ENCODE measurements around the gene PARN. TPM values are rescaled to one million over a fixed set of nuclear protein-coding genes. Genes with fewer than 3 reads are reported as not detected.

Gene PARN
- polyA plus RNA-seq, 4 donors, result 32.7 to 39.3 (median 34.5) TPM

DNA sequence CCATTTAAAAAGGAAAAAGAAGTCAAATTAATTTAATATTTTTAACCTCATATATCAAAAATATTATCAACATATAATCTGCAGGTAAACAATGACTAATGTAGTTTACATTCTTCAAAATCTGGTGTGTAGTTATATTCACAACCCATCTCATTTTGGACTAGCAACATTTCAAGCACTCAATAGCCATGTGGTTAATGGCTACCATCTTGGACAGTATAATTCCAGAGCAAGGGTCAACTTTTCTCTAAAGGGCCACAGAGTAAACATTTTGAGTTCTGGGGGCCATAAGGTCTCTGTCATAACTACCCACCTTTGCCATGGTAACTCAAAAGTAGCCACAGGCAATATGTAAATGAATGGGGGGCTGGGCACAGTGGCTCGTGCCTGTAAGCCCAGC, 153.9 kb downstream of the PARN start:
- no peak for DNase-seq (ENCODE audit: low read depth in 4 of 4, low spot score in 3 of 4)

DNA sequence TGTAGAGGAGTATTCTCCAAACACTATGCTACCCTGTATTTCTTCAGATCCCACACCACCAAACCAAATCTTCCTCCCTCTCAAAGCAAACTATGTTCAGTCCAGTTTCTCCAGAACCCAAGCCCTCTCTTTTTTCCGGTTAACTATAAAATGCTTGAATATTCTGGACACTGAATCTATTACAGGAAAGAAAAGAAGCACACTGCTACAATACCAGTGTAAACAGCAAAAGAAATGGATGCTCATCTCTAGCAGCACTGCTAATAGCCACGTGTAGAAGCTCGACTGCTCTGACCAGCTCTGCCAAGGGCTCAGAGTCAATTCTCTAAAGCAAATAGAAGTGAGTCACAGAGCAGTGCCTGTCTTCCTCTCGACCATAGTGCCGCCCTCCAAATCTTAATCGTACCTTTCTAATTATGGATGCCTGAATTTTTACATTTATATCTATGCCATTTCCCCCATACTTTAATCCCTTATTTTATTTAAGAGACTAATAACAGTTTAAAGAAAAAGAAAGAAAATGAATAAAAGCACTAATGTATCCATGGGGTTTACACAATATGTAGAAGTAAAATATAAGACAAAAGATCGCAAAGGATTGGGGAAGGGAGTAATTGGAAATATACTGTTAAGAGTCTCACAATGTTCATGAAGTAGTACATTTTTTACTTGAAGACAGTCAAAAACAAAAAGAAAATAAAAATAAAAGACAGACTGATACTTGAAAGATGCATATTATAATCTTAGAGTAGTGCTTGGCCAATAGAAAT, 154.5 kb downstream of the PARN start:
- no peak for DNase-seq (ENCODE audit: low read depth in 4 of 4, low spot score in 3 of 4)

DNA sequence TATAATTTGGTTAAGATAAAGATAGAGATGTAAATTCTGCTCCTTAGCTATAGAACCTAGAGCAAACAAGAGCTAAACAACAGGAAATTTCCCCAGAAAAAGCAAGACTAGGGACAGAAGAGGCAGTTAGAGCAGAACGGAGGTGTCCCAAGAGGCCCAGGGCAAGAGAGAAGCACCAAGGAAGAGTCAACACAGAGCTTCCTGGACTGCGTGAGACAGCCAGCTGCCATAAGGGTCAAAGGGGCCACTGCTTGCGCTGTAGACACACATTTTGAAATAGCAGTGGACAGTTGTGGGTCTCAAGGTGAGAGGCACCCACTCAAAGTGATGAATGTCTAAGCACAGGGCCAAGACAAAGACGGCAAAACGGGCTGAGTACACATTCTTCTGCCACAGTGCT, 156.6 kb downstream of the PARN start:
- DNase-seq (ENCODE audit: low read depth in 4 of 4, low spot score in 3 of 4), result no peak

DNA sequence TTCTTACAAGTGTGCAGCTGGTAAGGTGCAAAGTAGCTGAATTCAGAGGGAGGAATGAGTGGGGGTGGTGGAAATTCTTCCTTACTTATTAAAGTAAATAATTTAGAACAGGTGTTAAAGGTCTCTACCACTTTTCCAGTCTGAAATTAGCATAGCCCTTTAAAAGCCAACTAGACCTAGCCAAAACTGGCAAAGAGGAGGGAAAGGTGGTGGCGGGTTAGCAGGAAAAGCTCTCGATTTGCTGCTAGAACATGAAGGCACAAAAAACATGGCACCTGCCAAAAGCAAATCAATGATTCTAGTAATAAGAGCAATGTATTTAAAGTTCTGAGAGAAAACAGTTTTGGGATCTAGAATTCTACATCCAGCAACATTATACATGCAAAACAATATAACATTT, 157.7 kb downstream of the PARN start:
- DNase-seq (ENCODE audit: low read depth in 4 of 4, low spot score in 3 of 4), result no peak

GRCh38 chr16:14470788-14471187, 159.3 kb downstream of the PARN start:
- DNase-seq (ENCODE audit: low read depth in 4 of 4, low spot score in 3 of 4), result no peak

- no peak for DNase-seq (ENCODE audit: low read depth in 4 of 4, low spot score in 3 of 4)
Observed at GRCh38 chr16:14465799-14466198, 164.3 kb downstream of the PARN start.

- no peak for DNase-seq (ENCODE audit: low read depth in 4 of 4, low spot score in 3 of 4)
Observed at GRCh38 chr16:14464796-14465195, 165.3 kb downstream of the PARN start.

DNA sequence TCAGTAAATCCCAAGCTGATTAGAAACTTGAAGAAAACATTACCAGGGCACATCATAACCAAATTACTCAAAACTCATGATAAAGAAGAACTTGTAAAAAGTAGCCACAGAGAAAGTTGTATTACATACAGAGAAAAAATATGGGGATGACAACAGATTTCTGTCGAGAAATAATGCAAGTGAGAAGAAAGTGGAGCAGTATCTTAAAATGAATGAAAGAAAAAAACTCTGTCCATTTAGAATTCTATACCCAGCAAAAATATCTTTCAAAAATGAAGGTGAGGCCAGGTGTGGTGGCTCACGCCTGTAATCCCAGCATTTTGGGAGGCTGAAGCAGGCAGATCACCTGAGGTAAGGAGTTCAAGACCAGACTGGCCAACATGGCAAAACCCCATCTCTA, 165.9 kb downstream of the PARN start:
- DNase-seq (ENCODE audit: low read depth in 4 of 4, low spot score in 3 of 4), result no peak

GRCh38 chr16:14462811-14463210, 167.2 kb downstream of the PARN start:
- no peak for DNase-seq (ENCODE audit: low read depth in 4 of 4, low spot score in 3 of 4)

GRCh38 chr16:14460726-14461125, 169.3 kb downstream of the PARN start:
- no peak for DNase-seq (ENCODE audit: low read depth in 4 of 4, low spot score in 3 of 4)

GRCh38 chr16:14458576-14458975, 171.5 kb downstream of the PARN start:
- no peak for DNase-seq (ENCODE audit: low read depth in 4 of 4, low spot score in 3 of 4)

DNA sequence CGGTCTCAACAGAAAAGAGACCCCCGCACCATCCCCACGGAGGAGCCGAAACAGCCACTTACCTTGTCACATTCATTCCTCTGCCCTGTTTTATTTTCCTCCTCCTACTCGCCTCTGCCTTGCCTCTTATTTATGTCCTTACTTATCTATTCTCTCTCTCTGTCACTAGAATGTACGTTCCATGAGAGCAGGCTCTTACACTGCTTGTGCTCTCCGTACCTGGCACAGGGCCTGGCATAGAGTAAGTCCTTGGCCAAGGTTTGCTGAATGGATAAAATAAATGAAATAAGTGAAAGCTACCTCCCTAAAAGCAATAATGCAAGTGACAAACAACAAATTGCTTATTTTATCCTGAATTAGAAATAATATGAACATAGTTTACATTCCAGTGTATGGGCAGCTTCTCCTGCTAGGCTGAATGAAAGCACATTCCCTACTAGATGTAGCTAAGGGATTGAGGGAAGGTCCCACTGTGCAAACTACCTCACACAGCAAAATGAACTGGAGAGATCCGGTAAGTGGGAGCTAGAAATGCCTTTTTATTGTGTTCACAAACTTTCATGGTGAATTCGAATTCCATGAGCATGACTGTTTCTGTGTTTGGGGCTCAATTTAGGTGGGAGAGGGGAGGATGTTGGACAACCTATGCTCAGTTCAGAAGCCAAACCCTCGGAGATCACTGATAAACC, 173.1 kb downstream of the PARN start:
- no peak for DNase-seq (ENCODE audit: low read depth in 4 of 4, low spot score in 3 of 4)

- DNase-seq (ENCODE audit: low read depth in 4 of 4, low spot score in 3 of 4), result no peak
Observed at GRCh38 chr16:14455573-14455972, 174.5 kb downstream of the PARN start.

- DNase-seq (ENCODE audit: low read depth in 4 of 4, low spot score in 3 of 4), result no peak
Observed at GRCh38 chr16:14454391-14454790, 175.7 kb downstream of the PARN start.

DNA sequence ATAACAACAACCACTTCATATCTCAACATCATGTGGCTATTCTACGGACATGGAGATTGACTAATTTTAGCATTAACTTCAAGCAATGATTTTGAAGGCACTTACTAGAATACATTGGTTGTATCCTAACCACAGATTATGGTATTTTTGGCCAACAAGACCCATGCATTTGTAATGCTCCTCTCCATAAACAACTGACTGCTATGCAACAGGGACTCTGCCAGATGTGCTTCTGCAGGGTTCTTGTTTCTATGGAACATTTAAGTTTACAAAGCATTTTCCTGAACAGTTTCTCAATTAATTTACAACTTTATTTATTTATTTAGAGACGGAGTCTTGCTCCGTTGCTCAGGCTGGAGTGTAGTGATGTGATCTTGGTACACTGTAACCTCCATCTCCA, 178.0 kb downstream of the PARN start:
- no peak for DNase-seq (ENCODE audit: low read depth in 4 of 4, low spot score in 3 of 4)

GRCh38 chr16:14450846-14451245, 179.2 kb downstream of the PARN start:
- DNase-seq (ENCODE audit: low read depth in 4 of 4, low spot score in 3 of 4), result no peak

DNA sequence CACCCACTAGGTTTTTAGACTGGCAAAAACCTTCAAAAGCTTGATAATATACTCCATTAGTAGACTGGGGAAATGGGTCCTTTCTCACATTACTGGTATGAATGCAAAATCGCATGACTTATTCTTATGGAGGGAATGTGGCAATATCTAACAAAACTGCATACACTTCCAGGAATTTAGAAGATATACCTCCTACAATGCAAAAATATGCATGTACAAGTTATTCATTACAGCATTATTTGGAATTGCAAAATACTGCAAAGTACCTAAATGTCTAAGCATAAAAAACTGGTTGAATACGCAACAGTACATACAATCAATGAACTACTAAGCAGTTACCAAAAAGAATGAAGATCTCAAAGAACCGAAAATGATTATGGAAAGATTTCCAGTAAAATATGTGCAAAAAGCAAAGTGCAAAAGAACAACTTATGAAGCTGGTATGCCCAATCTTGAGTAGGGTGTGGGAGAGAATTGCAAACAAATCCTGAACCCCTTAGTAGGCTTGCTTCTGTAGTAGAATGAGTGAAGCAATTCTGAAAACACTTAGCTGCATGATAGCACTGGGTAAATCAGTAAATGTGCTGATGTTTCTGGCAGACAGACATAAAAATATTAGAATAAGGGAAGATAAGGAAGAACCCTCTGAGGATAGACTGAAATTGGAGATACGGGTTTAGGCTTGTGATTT, 180.1 kb downstream of the PARN start:
- no peak for DNase-seq (ENCODE audit: low read depth in 4 of 4, low spot score in 3 of 4)

DNA sequence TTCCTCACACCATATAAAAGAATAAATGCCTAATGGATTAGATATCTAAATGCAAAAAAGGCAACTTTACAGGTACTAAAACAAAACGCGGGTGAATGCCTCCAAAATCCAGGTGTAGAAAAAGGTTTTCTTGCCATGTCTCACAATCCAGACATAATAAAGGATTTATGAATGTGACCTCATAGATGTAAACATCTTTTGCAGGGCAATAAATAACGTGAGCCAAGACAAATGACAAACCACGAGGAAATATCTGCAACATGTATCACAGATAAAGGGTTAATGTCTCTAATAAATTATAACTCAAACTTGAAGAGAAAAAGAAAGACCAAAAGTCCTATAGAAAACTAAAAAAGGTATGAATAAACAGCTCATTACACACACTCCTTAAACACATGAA, 180.7 kb downstream of the PARN start:
- no peak for DNase-seq (ENCODE audit: low read depth in 4 of 4, low spot score in 3 of 4)

GRCh38 chr16:14448879-14449278, 181.2 kb downstream of the PARN start:
- no peak for DNase-seq (ENCODE audit: low read depth in 4 of 4, low spot score in 3 of 4)

DNA sequence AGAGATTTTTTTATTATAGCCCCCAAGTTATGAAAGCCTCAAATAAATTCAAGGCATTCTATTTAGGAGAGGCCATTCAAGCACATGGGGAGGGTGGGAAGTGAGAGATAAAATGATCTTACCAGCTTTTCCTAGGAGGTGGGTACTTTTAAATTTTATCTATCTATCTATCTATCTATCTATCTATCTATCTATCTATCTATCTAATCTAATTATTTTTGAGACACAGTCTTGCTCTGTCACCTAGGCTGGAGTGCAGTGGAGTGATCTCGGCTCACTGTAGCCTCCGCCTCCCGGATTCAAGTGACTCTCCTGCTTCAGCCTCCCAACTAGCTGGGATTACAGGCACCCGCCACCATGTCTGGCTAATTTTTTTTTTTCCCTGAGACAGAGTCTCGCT, 182.3 kb downstream of the PARN start:
- DNase-seq (ENCODE audit: low read depth in 4 of 4, low spot score in 3 of 4), result no peak

GRCh38 chr16:14446796-14447195, 183.3 kb downstream of the PARN start:
- no peak for DNase-seq (ENCODE audit: low read depth in 4 of 4, low spot score in 3 of 4)

Data from left renal pelvis (tissue), 4 donors.